GM21737 (cell line): ENCODE measurements around the gene MAFG.

Experiments used
- ATAC-seq: cut with Tn5 transposase; IDR thresholded peaks from one replicate; pipeline ENCODE4 v1.9.1; 2021; ENCODE audit warnings: mild to moderate bottlenecking, moderate library complexity; ENCODE audit not compliant: unreplicated experiment

Gene MAFG

GRCh38 chr17:81924557-81925532 lies 2.7 kb downstream of the MAFG start:
- no peak for ATAC-seq

- ATAC-seq: no peak
Observed at GRCh38 chr17:81923302-81924260, 4.0 kb downstream of the MAFG start.

- no peak for ATAC-seq
Observed at GRCh38 chr17:81922566-81923301, 4.8 kb downstream of the MAFG start.

GRCh38 chr17:81921996-81922565 lies 5.5 kb downstream of the MAFG start:
- no peak for ATAC-seq

DNA sequence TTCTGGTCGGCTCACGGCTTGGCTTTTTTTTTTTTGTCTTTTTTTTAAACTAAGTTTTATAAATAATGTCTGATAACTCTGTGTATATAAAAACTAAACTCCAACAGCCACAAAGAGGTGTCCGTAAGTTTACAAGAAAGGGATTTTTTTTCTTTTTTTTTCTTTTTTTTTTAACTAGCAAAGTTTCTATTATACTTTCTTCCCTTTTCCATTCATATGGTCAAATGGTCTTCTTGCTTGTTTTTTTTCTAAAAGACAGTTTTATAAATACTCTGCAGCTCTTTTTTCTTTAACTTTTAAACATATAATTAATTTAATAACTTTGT lies 6.0 kb downstream of the MAFG start:
- no peak for ATAC-seq

DNA sequence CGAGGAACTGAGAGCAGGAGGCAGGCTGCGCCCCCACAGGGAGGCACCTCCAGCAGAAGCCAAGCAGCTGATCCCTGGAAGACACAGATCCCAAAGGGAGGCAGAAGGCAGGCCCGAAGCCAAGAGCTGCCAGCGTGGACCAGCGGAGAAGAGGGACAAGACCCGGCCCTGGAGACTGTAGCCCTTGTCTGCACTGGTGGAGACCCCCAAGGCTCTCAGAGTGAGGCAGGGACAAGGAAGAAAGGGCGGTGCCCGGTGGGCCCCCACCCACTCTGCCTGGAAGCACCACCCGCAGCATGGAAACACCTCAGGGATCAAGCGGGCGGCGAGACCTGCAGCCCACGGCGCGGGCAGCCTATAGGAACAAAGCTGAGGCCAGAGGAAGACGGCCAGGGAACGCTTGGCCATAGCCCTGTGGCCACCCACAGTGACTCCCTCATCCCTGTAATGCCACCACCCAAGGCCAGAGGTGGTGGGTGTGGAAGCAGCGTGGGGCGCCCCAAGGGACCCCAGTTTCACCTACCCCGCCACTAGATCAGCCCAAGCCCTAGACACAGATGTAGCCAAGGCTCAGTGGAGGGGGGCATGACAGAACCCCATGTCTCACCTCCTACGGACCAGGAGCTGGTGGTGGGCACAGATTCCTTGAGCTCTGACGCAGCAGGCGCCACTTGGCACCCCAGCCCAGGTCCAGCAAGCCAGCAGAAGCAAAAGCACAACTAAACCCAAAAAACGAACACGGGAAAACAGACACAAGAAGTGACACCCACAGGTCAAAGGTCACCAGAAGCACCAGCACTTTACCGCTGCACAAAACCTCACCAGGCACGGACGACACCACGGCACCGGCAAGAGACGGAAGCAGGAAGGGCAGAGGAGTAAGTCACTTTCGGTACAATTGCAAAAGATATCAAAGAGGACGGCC lies 6.7 kb downstream of the MAFG start:
- ATAC-seq: no peak

- ATAC-seq: no peak
Observed at GRCh38 chr17:81918832-81919545, 8.5 kb downstream of the MAFG start.

DNA sequence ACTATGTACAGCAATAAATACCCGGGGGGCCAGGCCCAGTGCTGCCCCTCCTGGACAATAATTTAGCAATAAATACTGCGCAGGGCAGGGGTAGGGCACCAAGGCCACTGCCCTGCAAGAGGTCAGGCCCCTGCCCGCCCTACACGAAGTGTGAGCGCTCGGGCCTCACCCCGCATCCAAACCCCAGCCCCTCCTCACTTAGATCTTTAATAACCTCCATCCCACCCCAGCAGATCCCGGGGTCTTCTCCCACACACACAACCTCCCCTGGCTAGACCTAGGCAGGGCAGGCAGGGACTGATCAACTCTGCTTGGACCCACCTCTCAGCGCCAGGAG lies 9.2 kb downstream of the MAFG start:
- peak; percentile 9 for ATAC-seq

- ATAC-seq: peak; percentile 49
Observed at GRCh38 chr17:81917565-81918332, 9.8 kb downstream of the MAFG start, which contains the start of gene SIRT7. SIRT7 (minus strand) TSS chr17:81918176; CDS start chr17:81918131, 45 bp downstream.

DNA sequence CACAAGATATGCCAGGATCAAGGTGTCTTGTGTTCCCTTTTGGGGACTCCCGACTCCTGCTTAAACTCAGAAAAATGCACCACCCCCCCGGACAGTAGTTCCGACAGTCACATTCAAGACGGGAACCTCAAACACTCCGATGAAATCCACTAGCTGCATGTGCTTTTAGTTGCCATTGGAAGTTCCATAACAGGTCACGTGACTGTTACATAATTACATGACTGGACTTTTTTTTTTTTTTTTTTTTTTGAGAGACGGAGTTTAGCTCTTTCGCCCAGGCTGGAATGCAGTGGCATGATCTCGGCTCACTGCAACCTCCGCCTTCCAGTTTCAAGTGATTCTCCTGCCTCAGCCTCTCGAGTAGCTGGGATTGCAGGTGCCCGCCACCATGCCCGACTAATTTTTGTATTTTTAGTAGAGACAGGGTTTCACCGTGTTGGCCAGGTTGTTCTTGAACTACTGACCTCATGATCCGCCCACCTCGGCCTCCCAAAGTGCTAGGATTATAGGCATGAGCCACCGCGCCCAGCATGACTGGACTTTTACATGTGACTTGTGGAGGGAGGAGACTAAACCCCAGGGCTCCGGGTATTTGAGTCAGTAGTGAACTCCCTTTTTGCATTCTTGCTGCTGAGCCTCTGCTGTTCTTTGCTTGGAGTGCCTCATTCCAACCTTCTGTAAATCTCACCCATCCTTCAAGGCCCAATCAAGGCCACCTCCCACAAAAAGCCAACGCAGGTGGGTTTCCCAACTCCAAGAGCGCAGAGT lies 11.1 kb downstream of the MAFG start:
- no peak for ATAC-seq

- ATAC-seq: no peak
Observed at GRCh38 chr17:81915331-81915730, 12.2 kb downstream of the MAFG start.

DNA sequence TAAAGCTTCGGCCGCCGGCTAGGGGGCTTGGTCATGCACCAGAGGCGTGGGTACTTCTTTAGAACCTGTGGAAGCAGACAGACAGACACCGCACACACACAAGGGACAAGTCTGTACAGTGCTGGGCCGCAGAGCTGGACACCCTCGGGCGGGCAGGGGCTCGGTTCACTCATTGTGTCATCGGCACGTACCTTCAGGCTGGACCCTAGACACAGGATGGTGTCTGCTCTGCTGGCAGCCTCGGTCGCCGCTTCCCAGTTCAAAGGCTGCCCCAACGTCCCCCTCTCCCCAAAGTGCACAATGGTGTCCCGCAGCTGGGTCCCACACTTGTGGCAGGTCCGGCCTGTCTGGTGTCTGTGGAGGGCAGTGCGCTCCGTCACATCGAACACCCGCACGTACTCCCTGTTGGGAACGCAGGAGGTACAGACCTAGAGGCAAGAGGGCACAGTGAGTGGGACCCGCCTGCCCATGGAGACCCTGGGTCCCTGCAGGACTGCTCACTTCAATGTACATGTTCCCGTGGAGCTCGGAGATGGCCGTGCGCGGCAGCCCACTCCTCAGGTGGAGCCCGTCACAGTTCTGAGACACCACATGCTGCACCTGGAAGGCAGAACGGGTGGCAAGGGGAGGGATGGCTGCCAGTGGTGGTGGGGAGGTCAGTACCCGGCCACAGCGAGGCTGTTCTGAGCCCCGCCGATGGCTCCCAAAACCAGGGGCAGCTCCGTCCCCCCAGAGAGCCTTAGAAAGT lies 13.3 kb downstream of the MAFG start:
- ATAC-seq: no peak

DNA sequence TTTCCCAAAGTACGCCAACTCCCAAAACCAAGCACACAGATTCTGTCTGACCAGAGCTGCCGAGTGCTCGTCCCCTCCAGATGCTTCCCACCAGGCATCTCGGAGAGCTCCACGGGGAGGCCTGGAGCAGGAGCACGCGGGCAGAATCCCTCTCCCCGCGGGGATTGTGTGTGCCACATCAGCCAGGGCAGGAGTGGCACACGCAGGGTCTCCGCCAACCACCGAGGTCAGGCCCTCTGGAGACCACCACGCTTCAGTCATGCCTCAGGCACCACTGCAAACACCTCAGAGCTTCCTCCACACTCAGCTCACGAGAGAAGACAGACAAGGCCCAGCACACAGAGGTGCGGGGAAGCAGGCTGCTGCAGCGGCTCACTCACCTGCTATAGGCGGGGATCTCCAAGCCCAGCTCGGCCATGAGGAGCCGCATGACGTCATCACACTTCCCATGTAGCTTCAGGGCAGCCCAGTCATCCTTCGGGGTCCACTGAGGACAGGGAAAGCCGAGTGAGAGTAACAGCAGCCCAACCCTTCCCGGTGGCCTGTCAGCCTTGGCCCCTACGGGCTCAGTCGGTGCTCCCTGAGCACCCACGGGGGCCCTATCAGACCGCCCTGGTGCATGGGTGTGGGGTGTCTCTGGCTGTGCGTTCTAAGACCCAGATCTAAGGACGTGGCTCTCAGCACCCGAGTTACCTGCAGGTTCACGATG lies 14.0 kb downstream of the MAFG start:
- ATAC-seq: no peak

DNA sequence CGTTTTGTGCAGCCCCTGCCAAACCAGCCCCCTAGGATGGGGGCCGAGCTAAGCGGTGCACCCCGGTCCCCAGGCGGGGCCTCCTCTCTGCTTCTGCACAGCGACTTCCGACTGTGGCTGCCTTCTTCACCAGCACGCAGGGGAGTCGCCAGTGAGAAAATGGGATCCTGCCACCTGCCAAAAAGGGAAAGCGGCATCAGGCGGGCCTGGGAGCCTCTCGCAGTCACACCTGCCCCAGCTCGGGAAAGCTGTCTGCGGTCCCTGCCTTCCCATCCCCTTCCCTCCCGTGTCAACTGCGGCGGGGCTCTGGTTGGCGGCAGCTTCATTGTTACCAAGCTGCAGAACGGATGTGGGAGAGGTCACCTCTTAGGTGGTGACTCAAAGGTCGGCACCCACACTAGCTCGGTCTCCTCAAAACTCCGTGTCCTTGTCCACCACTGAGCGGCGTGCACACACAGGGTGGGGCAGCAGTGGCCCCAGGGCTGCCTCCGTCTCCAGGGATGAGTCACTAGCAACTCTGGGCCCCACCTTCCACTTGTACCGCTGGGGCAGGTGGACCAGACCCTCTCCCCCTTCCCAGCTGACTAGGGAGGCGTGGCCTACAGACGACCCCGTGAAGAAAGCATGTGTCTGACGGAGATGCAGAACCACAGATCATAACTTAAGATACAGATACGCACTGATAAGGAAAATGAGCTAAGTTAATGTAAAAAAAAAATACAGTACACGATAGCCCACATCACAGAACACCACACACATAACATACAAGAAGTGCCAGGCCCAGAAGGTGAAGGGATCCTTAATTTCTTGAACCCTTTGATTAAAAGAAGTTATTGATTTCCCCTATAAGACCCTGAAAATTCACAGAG lies 14.9 kb downstream of the MAFG start:
- ATAC-seq: no peak

- ATAC-seq: no peak
Observed at GRCh38 chr17:81911969-81912368, 15.6 kb downstream of the MAFG start.
